ENCODE measurements around the gene ADGRG4. TPM values are rescaled to one million over a fixed set of nuclear protein-coding genes. Genes with fewer than 3 reads are reported as not detected.
"Not testable (repeated sequence)": the region's sequence is repeated elsewhere in the genome, so short reads cannot be mapped to it uniquely, and the experiment has no call there.

The ADGRG4 gene, protein sequence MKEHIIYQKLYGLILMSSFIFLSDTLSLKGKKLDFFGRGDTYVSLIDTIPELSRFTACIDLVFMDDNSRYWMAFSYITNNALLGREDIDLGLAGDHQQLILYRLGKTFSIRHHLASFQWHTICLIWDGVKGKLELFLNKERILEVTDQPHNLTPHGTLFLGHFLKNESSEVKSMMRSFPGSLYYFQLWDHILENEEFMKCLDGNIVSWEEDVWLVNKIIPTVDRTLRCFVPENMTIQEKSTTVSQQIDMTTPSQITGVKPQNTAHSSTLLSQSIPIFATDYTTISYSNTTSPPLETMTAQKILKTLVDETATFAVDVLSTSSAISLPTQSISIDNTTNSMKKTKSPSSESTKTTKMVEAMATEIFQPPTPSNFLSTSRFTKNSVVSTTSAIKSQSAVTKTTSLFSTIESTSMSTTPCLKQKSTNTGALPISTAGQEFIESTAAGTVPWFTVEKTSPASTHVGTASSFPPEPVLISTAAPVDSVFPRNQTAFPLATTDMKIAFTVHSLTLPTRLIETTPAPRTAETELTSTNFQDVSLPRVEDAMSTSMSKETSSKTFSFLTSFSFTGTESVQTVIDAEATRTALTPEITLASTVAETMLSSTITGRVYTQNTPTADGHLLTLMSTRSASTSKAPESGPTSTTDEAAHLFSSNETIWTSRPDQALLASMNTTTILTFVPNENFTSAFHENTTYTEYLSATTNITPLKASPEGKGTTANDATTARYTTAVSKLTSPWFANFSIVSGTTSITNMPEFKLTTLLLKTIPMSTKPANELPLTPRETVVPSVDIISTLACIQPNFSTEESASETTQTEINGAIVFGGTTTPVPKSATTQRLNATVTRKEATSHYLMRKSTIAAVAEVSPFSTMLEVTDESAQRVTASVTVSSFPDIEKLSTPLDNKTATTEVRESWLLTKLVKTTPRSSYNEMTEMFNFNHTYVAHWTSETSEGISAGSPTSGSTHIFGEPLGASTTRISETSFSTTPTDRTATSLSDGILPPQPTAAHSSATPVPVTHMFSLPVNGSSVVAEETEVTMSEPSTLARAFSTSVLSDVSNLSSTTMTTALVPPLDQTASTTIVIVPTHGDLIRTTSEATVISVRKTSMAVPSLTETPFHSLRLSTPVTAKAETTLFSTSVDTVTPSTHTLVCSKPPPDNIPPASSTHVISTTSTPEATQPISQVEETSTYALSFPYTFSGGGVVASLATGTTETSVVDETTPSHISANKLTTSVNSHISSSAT (N-terminal part only)
- not detected in 2 replicates for total RNA-seq (2021)
- Bru-seq, nascent RNA: not detected
- BruChase-seq, experiment 1, labeled RNA remaining after a 2-hour chase: percentile 0 among the genes with signal in this experiment
- percentile 2 among the genes with signal in this experiment for BruChase-seq, experiment 2, labeled RNA remaining after a 6-hour chase
- long read RNA-seq: 0 reads

DNA sequence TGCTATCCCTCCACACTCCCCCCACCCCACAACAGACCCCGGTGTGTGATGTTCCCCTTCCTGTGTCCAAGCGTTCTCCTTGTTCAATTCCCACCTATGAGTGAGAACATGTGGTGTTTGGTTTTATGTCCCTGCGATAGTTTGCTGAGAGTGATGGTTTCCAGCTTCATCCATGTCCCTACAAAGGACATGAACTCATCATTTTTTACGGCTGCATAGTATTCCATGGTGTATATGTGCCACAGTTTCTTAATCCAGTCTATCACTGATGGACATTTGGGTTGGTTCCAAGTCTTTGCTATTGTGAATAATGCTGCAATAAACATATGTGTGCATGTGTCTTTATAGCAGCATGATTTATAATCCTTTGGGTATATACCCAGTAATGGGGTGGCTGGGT is at the start of gene ADGRG4:
TSS of gene ADGRG4 (plus strand) at position 243 of the 400 bp plus-strand sequence. CDS start 7,815 bp downstream, outside the sequence.
- H3K36me3 ChIP-seq (ENCODE audit: insufficient read depth, low read length, poor library complexity, severe bottlenecking); H3K4me3 ChIP-seq (ENCODE audit: low read depth, low read length, poor library complexity, severe bottlenecking); H3K9me3 ChIP-seq (ENCODE audit: low read depth, low read length, poor library complexity, severe bottlenecking); CTCF ChIA-PET; POLR2A ChIA-PET (ENCODE audit: low non-redundant PET); H3K27ac ChIP-seq (ENCODE audit: low read depth, low read length, poor library complexity, severe bottlenecking); H3K4me1 ChIP-seq (ENCODE audit: insufficient read depth, low read length, poor library complexity, severe bottlenecking); DNase-seq (ENCODE audit: low spot score); H3K27me3 ChIP-seq (replicated peaks; ENCODE audit: insufficient read depth, low read depth, low read length, poor library complexity); BruUV-seq (replicated peaks); intact Hi-C loops (cut with micrococcal nuclease; ENCODE audit: unreplicated experiment): not testable (repeated sequence)

DNA sequence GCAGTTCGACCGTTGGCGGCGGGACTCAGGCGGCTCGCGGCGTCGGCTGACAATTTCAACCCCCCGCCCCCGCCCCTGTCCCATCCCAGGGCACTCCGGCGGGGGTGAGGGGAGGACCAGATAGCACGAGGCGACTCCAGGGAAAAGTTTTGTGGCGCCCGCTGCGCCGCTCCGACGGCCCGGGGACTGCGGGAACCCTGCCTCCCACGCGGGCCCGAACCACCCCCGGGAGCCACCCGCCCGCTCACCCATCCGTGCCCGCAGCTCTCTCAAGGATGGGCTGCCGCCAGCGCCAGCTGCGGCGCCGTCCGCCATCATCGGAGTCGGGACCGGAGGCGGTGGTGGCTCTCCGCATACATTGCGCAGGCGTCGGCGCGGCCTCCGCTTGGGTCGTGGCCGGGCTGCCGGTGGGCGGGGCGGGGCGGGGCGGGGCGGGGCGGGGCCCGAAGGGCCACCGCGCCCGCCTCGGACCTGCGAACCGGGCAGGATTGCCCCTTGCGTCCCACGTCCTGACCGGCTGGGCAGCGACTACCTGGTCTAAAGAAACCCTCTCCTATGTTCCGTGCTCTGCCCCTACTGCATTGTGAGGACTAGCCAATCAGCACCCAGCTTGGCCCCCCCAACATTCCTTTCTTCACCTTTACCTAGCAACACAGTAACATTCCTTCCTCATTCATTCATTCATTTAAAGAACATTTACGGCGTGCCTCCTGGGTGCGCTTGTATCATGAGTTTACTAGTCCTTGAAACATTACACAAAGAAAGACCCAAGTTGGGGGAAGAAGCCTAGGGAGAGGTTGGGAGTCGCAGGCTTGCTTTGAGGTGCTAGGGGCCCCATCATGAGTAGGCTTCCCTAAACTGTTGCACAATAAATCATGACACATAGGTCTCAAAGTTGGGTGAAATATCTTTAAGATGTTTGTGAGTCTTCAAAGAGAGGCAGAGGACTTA is 49.4 kb upstream of the ADGRG4 start, which contains the start of gene MAP7D3:
TSS of gene MAP7D3 (minus strand) at position 360 of the 951 bp plus-strand sequence. CDS start at position 318, 42 bp downstream.
- intact Hi-C loops (cut with micrococcal nuclease; ENCODE audit: unreplicated experiment): no loop called here
- BruUV-seq (replicated peaks): no TSS peak

DNA sequence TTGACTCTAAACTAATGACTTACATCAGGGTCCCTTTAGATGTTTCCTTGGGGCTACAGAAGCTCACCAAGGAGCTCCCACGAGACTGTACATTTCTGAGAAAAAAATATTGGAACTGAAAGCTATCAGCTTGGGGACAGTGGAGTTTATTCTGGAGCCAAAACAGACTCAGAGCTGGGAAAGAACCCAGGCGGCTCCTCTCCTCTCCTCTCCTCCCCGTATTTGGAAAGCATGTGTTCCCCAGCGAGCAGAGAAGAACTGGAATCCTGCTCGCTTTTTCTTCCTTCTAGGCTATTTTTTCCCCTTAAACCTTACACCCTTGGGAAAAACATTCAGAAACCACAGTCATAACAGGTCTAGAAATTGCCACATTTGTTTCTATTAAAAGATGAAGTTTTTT is 45.2 kb upstream of the ADGRG4 start:
- TF ChIP-seq, protein P1, sequence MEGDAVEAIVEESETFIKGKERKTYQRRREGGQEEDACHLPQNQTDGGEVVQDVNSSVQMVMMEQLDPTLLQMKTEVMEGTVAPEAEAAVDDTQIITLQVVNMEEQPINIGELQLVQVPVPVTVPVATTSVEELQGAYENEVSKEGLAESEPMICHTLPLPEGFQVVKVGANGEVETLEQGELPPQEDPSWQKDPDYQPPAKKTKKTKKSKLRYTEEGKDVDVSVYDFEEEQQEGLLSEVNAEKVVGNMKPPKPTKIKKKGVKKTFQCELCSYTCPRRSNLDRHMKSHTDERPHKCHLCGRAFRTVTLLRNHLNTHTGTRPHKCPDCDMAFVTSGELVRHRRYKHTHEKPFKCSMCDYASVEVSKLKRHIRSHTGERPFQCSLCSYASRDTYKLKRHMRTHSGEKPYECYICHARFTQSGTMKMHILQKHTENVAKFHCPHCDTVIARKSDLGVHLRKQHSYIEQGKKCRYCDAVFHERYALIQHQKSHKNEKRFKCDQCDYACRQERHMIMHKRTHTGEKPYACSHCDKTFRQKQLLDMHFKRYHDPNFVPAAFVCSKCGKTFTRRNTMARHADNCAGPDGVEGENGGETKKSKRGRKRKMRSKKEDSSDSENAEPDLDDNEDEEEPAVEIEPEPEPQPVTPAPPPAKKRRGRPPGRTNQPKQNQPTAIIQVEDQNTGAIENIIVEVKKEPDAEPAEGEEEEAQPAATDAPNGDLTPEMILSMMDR (conservative IDR thresholded peaks at IDR 0.05; ENCODE audit: low read depth, low read length): no peak
- TF ChIP-seq EZH2 (IDR thresholded peaks at IDR 0.05; ENCODE audit: borderline replicate concordance, low read depth, low read length, poor library complexity, severe bottlenecking): no peak
- H3K4me1 ChIP-seq (ENCODE audit: insufficient read depth, low read length, poor library complexity, severe bottlenecking): no peaks in the 10 kb centered on the region
- no peaks in the 10 kb centered on the region for H3K9me3 ChIP-seq (ENCODE audit: low read depth, low read length, poor library complexity, severe bottlenecking)
- no peak overlapping the region for H3K27ac ChIP-seq (ENCODE audit: low read depth, low read length, poor library complexity, severe bottlenecking)
- H3K4me3 ChIP-seq (ENCODE audit: low read depth, low read length, poor library complexity, severe bottlenecking): no peak overlapping the region
- no peaks in the 10 kb centered on the region for H3K27me3 ChIP-seq (replicated peaks; ENCODE audit: insufficient read depth, low read depth, low read length, poor library complexity)
- no TSS peak for BruUV-seq (replicated peaks)
- intact Hi-C loops (cut with micrococcal nuclease; ENCODE audit: unreplicated experiment): no loop called here
- H3K36me3 ChIP-seq (ENCODE audit: insufficient read depth, low read length, poor library complexity, severe bottlenecking): no peaks in the 10 kb centered on the region
- CTCF ChIA-PET: no interaction called here
- no peak for DNase-seq (ENCODE audit: low spot score)
- POLR2A ChIA-PET (ENCODE audit: low non-redundant PET): no interaction called here

More for the DNA sequence above, 49.4 kb upstream of the ADGRG4 start, which contains the start of gene MAP7D3:
- Histone ChIP-seq H3K4me1 (ENCODE audit: insufficient read depth, low read length, poor library complexity, severe bottlenecking) (no peaks in the 10 kb centered on the region), H3K27ac (ENCODE audit: low read depth, low read length, poor library complexity, severe bottlenecking) (no peak within 1 kb of the TSS), H3K27me3 (replicated peaks; ENCODE audit: insufficient read depth, low read depth, low read length, poor library complexity) (no peaks in the 10 kb centered on the region), H3K36me3 (ENCODE audit: insufficient read depth, low read length, poor library complexity, severe bottlenecking) (no peaks in the 10 kb centered on the region), H3K9me3 (ENCODE audit: low read depth, low read length, poor library complexity, severe bottlenecking) (no peaks in the 10 kb centered on the region), H3K4me3 (ENCODE audit: low read depth, low read length, poor library complexity, severe bottlenecking) (peak within 1 kb of the TSS; percentile 74)
- POLR2A ChIA-PET (ENCODE audit: low non-redundant PET): no interaction called here
- peak; percentile 64 for DNase-seq (ENCODE audit: low spot score)
- TF ChIP-seq EZH2 (IDR thresholded peaks at IDR 0.05; ENCODE audit: borderline replicate concordance, low read depth, low read length, poor library complexity, severe bottlenecking): no peak
- TF ChIP-seq, protein P1 (conservative IDR thresholded peaks at IDR 0.05; ENCODE audit: low read depth, low read length): no peak
- CTCF ChIA-PET: no interaction called here
